T47D (cell line): Measurements from ENCODE around the gene ACOT2.
A peak's percentile ranks its signal among the peaks of the same experiment; 100 is the strongest.
"Not testable (repeated sequence)": the region's sequence is repeated elsewhere in the genome, so short reads cannot be mapped to it uniquely, and the experiment has no call there.

Source experiments
- DNase-seq, 2 experiments: peaks; one replicate each; pipeline versions ENCODE4 v3.0.0 to v3.0.0-alpha.2; 2011 to 2012; ENCODE audit warnings: low read depth in 1 of 2, low spot score in 1 of 2
- JUND ChIP-seq: IDR thresholded peaks from 2 replicates; pipeline ENCODE4 v1.6.1; 2012; ENCODE audit warnings: low read depth
- in situ Hi-C: cut with HindIII; loops from 2 replicates; pipeline ENCODE4 v1.10.0; 2016; ENCODE audit warnings: low sequenced_read_pairs, low pct_unique_long_range_greater_than_20kb

Gene ACOT2

DNA sequence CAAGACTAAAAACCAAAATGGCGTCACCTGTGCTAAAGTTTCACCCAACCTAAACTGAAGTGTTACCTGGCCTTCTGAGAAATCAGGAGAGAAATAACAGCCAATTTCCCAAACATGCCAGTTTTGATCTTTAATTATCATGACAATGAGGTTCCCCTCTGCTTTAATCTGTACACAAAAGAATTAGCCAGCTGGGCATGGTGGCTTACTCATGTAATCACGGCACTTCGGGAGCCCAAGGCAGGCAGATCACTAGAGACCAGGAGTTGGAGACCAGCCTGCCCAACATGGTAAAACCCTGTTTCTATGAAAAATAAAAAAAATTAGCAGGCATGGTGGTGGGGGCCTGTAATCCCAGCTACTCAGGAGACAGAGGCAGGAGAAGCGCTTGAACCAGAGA, 15.2 kb upstream of the ACOT2 start:
- in situ Hi-C loops, result no loop called here
- no peak for DNase-seq
- TF ChIP-seq JUND, result no peak

DNA sequence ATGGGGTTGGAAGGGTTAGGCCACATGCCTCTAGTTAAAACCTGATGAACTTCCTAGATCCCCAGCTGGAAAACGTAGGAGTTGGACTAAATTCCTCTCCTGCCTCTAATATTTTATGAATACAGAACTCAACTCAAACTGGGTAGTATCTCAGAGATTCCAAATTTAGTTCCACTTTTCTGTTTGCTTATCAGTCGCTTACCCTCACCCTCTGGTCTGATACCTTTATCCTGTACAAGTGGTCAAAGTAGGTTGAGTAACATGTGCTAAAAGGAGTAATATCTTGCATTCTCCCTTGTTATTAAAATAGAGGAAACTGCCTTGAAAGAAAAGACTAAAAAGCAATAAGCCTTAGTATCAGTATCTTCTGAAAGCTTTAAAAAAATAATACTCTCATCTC, 11.8 kb upstream of the ACOT2 start:
- DNase-seq, in situ Hi-C loops: not testable (repeated sequence)

DNA sequence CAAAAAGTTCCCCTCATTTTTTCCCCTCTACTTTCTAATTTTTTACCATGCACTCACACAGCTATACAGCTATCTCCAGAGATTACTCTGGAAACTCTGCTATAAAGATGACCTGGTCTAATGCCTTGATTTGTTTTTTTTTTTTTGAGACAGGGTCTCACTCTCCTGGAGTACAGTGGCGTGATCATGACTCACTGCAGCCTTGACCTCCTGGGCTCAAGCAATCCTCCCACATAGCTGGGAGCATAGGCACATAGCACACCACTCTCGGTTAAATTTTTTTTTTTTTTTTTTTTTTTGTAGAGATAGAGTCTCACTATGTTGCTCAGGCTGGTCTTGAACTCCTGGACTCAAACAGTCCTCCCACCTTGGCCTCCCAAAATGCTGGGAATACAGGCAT, 10.8 kb upstream of the ACOT2 start:
- in situ Hi-C loops, DNase-seq: not testable (repeated sequence)

DNA sequence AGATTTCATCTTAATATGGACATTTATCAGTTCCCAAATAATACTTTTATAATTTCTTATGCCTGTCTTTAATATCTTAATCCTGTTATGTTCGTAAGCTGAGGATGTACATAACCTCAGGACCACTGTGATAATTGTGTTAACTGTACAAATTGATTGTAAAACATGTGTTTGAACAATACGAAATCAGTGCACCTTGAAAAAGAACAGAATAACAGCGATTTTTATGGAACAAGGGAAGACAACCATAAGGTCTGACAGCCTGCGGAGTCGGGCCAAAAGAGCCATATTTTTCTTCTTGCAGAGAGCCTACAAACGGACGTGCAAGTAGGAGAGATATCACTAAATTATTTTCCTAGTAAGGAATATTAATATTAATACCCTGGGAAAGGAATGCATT, 6.8 kb upstream of the ACOT2 start:
- DNase-seq, in situ Hi-C loops: not testable (repeated sequence)

DNA sequence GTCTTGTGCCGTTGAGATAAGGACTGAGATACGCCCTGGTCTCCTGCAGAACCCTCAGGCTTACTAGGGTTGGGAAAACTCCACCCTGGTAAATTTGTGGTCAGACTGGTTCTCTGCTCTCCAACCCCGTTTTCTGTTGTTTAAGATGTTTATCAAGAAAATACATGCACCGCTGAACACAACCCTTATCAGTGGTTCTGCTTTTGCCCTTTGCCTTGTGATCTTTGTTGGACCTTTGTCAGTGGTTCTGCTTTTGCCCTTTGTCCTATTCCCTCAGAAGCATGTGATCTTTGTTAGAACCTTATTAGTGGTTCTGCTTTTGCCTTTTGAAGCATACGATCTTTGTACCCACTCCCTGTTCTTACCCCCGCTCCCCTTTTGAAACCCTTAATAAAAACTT, 6.3 kb upstream of the ACOT2 start:
- DNase-seq, in situ Hi-C loops: not testable (repeated sequence)

DNA sequence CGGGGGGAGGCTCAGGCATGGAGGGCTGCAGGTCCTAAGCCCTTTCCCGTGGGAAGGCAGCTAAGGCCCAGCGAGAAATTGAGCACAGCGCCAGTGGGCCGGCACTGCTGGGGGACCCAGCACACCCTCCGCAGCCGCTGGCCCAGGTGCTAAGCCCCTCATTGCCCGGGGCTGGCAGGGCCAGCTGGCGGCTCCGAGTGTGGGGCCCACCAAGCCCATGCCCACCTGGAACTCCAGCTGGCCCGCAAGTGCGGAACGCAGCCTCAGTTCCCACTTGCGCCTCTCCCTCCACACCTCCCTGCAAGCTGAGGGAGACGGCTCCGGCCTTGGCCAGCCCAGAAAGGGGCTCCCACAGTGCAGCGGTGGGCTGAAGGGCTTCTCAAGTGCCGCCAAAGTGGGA, 2.6 kb upstream of the ACOT2 start:
- in situ Hi-C loops, result not testable (repeated sequence)

DNA sequence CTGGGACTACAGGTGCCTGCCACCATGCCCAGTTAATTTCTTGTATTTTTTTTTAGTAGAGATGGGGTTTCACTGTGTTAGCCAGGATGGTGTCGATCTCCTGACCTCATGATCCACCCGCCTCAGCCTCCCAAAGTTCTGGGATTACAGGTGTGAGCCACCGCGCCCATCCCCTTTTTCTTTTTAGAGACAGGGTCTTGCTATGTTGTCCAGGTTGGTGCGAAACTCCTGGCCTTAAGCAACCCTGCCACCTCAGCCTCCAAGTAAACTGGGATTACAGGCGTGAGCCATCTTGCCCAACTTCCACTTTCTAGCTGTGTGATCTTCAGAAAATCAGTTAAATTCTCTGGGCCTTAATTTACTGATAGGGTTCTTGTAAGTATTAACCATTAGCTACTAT, 2.1 kb upstream of the ACOT2 start:
- in situ Hi-C loops, DNase-seq: not testable (repeated sequence)

More for the DNA sequence above, 2.6 kb upstream of the ACOT2 start:
- not testable (repeated sequence) for DNase-seq

DNA sequence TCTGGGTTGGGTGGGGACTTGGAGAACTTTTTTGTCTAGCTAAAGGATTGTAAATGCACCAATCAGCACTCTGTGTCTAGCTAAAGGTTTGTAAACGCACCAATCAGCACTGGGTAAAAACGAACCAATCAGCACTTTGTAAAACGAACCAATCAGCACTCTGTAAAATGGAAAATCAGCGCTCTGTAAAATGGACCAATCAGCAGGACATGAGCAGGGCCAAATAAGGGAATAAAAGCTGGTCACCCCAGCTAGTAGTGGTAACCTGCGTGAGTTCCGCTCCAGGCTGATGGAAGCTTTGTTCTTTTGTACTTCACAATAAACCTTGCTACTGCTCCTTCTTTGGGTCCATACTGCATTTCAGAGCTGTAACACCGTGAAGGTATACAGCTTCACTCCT, 1.7 kb upstream of the ACOT2 start:
- TF ChIP-seq JUND, result no peak
- DNase-seq, result no peak
- in situ Hi-C loops, result no loop called here

DNA sequence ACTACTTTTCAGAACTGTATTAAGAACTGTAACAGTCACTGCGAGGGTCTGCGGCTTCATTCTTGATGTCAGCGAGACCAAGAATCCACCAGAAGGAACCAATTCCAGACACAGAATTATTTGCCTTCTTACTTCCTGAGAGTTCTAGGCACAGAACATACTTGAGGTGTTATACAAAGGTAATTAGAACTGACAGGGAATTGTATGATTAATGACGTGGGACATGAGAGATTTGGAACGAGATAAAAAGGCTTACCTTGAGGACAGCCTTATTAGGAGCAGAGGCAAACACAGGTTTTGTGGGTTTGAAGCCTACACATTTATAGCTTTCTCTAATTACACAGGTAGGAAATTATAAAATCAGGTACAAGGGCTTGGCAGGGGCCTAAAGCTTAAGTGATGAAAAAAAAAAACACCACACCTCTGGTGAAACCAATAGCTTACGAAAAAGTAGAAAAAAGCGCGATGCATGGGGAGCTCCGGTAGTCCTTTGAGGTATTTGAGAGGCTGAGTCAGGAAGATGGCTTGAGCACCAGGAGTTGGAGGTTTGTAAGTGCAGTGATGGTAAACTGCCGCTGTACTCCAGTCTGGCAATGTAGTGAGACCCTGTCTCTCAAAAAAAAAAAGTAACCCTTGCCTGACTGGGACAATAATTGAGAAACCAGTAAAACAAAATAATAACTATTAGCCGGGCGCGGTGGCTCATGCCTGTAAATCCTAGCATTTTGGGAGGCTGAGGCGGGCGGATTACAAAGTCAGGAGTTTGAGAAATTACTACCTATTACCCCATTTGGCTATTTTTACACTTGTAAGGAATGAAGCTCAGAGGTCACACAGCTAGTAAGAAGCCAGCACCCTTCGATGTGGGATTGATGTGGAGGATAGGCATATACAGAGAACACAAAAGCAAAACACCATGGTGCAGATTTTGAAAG, 795 bp upstream of the ACOT2 start:
- in situ Hi-C loops, result no loop called here
- peak in 1 of 2 experiments; percentile 78 for DNase-seq
- TF ChIP-seq JUND, result no peak

DNA sequence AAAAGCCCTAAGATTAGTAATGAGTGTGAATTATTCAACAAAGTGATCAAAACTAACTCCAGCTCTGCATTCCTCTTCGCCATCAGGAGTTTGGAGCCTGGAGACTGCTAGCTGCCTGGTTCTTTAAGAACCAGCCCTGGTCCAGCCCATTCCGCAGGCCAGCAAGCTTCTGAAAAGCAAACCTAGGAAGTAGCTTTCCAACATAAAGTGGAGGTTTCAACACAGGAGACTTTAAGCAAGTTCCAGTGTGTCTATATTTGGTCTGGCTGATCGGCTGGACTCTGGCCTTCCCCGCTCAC, 178 bp upstream of the ACOT2 start:
- DNase-seq, in situ Hi-C loops: not testable (repeated sequence)

DNA sequence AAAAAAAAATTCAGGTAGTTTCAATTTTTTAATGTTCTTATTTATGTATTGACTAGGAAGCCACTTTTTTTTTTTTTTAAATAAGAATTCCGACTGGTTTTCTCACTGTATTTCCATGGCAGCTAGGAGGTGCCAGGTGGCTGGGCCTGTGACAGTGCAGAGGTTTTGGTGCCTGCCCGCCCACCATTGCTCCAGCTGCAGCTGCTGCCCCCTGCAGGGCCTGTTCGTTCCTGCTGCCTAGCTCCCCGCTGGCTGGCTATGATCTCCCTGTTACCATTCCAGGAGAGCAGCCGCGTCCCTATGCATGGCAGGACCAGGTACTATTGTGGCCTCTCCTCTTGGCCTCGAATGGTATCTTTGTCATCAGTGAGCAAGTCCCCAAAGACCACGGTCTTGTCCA, 1.9 kb downstream of the ACOT2 start:
- DNase-seq, result peak in 1 of 2 experiments; percentile 74
- in situ Hi-C loops, result not testable (repeated sequence)

DNA sequence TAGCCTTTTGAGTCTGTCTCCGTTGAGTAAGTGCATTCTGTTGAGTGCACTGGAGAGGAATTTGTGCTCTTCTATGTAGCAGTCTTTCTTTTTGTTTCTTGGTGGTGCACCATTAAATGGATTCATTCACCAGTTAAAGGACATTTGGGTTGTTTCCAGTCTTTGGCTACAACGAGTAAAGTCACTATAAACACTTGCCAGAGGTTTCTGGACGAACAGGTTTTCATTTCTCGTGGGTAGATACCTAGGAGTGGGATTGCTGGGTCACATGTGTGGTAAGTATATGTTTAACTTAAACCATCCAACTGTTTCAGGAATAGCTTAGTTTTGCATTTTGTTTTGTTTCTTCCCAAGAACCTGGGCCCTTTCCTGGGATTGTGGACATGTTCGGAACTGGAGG, 4.0 kb downstream of the ACOT2 start:
- DNase-seq, result peak in 1 of 2 experiments; percentile 88
- in situ Hi-C loops, result not testable (repeated sequence)

DNA sequence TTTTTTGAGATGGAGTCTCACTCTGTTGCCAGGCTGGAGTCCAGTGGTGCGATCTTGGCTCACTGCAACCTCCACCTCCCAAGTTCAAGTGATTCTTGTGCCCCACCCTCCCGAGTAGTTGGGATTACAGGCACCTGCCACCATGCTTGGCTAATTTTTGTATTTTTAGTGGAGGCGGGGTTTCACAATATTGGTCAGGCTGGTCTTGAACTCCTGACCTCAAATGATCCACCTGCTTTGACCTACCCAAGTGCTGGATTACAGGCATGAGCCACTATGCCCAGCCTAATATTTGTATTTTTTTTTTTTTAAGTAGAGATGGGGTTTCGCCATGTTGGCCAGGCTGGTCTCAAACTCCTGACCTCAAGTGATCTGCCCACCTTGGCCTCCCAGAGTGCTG, 4.7 kb downstream of the ACOT2 start:
- DNase-seq, in situ Hi-C loops: not testable (repeated sequence)

DNA sequence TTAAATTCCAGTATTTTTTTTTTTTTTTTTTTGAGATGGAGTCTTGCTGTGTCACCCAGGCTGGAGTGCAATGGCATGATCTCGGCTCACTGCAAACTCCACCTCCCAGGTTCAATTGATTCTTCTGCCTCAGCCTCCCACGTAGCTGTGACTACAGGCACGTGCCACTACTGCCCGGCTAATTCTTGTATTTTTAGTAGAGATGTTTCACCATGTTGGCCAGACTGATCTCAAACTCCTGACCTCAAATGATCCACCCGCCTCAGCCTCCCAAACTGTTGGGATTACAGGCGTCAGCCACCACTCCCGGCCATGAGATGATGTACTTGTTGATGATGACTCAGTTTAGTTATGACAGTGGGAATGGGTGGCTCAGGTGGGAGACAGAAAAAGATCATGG, 5.2 kb downstream of the ACOT2 start:
- in situ Hi-C loops, DNase-seq: not testable (repeated sequence)

DNA sequence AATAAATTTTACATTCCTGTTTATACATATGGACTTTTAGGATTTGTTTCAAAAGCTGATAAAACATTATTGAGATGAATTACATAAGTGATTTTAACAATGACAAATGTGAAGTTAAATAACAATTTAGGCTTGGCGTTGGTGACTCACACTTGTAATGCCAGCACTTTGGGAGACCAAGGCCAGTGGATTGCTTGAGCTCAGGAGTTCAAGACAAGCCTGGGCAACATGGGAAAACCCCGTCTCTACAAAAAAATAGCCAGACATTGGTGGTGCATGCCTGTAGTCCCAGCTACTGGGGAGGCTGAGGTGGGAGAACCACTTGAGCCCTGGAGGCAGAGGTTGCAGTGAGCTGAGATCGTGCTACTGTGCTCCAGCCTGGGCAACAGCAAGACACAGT, 7.4 kb downstream of the ACOT2 start:
- TF ChIP-seq JUND, result no peak
- in situ Hi-C loops, result no loop called here
- no peak for DNase-seq

DNA sequence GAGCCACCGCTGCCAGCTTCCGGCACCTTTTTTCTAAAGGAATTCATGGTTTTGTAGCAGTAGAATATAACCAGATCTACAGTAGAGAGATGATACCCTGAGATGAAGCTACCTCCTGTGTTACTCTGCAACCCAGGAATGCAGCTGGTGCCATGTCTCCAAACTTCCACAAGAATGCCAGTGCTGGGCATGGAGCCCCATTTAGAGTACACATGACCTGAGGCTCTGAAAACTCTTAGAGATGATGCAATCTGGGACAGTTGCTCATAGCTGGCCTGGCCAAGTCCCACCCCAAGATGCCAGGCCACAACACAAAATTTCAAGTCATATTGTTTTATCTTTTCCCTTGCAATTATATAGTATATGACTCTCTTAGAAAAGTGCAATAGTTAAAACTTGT, 8.2 kb downstream of the ACOT2 start:
- DNase-seq, in situ Hi-C loops: not testable (repeated sequence)

DNA sequence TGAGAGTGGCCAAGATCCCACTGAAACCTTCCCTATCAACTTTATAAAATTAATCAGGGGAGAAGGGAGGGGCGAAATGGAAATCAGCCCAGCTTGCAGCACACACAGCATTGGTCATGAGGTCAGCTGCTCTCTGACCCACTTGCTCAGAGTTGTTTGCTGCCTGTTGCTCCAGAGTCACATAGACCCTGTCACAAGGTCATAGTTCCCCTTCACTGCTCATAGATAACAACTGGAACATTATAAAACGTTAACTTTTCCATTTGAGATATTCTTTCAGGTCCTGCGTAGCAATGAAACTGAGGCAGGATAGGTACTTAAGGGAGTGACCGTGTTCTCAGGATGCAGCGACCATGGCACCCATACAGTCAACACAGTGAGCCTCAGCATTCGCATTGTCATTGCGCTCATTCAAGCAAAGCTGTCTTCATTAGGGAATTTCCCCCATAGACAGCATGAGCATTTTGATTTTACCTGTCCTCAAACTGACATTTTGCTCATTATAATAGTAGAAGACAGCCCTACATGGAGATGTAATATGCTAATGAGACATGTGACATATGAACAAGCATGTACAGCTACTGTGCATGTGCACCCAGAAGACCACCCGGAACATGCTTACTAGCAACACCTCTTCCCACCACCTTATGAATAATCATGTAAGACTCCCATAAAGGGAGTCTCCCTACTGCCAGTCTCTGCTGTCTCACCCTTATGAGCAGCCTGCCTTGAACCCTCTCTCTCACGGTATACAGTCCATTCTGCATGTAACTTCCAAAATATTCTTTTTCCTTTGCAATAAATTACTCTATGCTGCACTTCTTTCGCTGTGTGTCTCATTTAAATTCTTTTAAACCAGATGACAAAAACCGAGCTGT, 13.3 kb downstream of the ACOT2 start:
- DNase-seq, in situ Hi-C loops: not testable (repeated sequence)
